Spleen (tissue), 7 donors: Measurements from ENCODE around the gene MYO7A.

Source experiments
- CTCF ChIP-seq, 11 experiments: fragments of 200-600 bp in 7 of 11; fragments of 450-650 bp in 4 of 11; sonication (generic) in 4 of 11; IDR thresholded peaks in 8 of 11; conservative IDR thresholded peaks in 3 of 11; 1 replicate in 7 of 11; 2 replicates in 4 of 11; pipeline versions ENCODE4 v1.4.0 to v1.8.0; 2016 to 2021; ENCODE audit warnings: antibody characterized with exemption in 11 of 11, inconsistent platforms in 4 of 11, mild to moderate bottlenecking in 1 of 11
- POLR2A ChIP-seq, 3 donors: fragments of 450-650 bp; IDR thresholded peaks; one replicate each; pipeline ENCODE4 v1.5.1; 2017; ENCODE audit warnings: antibody characterized with exemption in 3 of 3, mild to moderate bottlenecking in 1 of 3
- POLR2AphosphoS5 ChIP-seq, 3 donors: sonication (generic); formaldehyde crosslinking; IDR thresholded peaks; one replicate each; pipeline ENCODE4 v1.5.1; 2017; ENCODE audit warnings: antibody characterized with exemption in 3 of 3
- donor health status: DM: no; HTN: no; CAD: no; lungs with moderate emphysema.
- donor health status: DM: no; HTN: no; CAD: no.
- donor health status: DM: no; HTN: no; CAD: no.

DNA sequence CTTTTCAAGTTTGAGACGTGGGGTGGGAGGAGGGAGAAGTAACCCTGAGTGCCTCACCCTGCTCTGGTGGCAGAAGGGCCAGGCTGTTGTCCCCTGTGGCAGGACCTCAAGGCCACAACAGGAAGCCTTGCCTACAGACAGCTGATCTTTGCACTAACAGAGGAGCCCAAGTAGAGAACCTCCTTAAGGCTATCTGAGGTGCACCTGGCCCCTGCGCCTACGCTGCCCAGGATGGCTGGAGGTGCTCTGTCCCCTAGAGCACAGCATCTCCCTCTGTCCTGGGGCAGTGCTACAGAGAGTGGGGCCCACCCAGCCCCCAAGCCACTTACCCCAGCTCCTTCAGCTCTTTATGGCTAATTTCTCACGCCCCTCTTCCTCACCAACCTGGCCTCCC is 27.0 kb downstream of the MYO7A start:
- TF ChIP-seq CTCF (IDR thresholded peaks at IDR 0.05 in 8 of 11, conservative IDR thresholded peaks at IDR 0.05 in 3 of 11) (no peak), POLR2AphosphoS5 (IDR thresholded peaks at IDR 0.05) (no peak), POLR2A (IDR thresholded peaks at IDR 0.05) (no peak)
